Testis (tissue), 3 donors: Measurements from ENCODE around the gene OR11A1. TPM values are rescaled to one million over a fixed set of nuclear protein-coding genes. Genes with fewer than 3 reads are reported as not detected.
"Not testable (repeated sequence)": the region's sequence is repeated elsewhere in the genome, so short reads cannot be mapped to it uniquely, and the experiment has no call there.

ENCODE experiments used
- DNase-seq: peaks from one replicate; pipeline ENCODE4 v3.0.0-alpha.2; 2019
- H3K27ac ChIP-seq, 2 donors: fragments of 200-600 bp; sonication (generic); one replicate each; pipeline ENCODE4 v1.5.1; 2019
- H3K27me3 ChIP-seq: fragments of 200-600 bp; sonication (generic); one replicate; pipeline ENCODE4 v1.5.1; 2019
- H3K36me3 ChIP-seq: fragments of 200-600 bp; sonication (generic); one replicate; pipeline ENCODE4 v1.5.1; 2017; ENCODE audit warnings: low read depth; ENCODE audit errors: missing control alignments
- H3K4me1 ChIP-seq: fragments of 200-600 bp; sonication (generic); one replicate; pipeline ENCODE4 v1.5.1; 2019
- H3K4me3 ChIP-seq, 2 donors: fragments of 200-600 bp; sonication (generic); one replicate each; pipeline ENCODE4 v1.5.1; 2017 to 2019
- H3K9me3 ChIP-seq: fragments of 200-600 bp; sonication (generic); one replicate; pipeline ENCODE4 v1.5.1; 2017
- POLR2A ChIP-seq: fragments of 450-650 bp; IDR thresholded peaks from one replicate; pipeline ENCODE4 v1.6.1; 2017; ENCODE audit warnings: antibody characterized with exemption, mild to moderate bottlenecking, moderate library complexity
- WGBS, 2 donors: methylation state at CpG; one replicate each; pipeline ENCODE4 v1.1.5; 2018; 5-methylcytosine and 5-hydroxymethylcytosine counted together
- intact Hi-C: fragments of 100-400 bp; cut with DNase I; formaldehyde crosslinking; loops from one replicate; pipeline ENCODE4 v1.15.1; 2023; ENCODE audit warnings: low total_unique reads
- polyA plus RNA-seq: library from polyadenylated mRNA; stranded (reverse); fragments of 350-450 nt; fragmentation: Illumina TruSeq; extraction: RNeasy Lipid Tissue Mini Kit (QIAGEN cat#74804); gene quantifications from one replicate; pipeline ENCODE4 v1.2.3, GENCODE V29; 2014; ENCODE audit warnings: low read depth, low replicate concordance; ENCODE audit not compliant: insufficient read depth
- total RNA-seq, 2 donors: library from RNA; depleted of rRNA; stranded (reverse); fragments of >200 nt; gene quantifications; one replicate each; pipeline ENCODE4 v1.2.3, GENCODE V29; 2016
- TF ChIP-seq, protein P1 (sequence below), 3 experiments: fragments of 450-650 bp in 2 of 3; fragments of 200-600 bp in 1 of 3; sonication (generic) in 1 of 3; IDR thresholded peaks; one replicate each; pipeline ENCODE4 v1.5.1; 2016 to 2019; ENCODE audit warnings: antibody characterized with exemption in 3 of 3, mild to moderate bottlenecking in 2 of 3, moderate library complexity in 1 of 3

Gene OR11A1
- total and polyA plus RNA-seq, 3 donors from 2014 or later = 0.13 to 0.71 (median 0.19) TPM

DNA sequence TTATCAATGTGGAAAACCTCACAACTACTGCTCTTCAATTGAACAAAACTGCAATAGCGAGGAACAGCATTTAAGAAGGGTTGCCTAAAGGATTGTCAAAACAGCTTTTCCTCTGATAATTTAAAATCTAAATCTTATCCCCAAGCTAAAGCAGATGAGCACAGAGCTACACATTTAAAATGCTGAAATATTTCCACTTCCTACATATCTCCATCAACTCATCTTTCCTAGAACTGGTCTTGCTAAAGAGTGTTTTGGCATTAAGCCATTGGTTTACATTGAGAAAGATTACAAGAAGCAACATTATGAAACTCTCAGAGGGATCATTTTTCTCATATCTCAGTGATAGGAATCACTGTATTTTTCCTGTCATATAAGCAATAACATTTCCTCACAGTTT lies 14.2 kb downstream of the OR11A1 start:
- Histone ChIP-seq H3K9me3 (no peaks in the 10 kb centered on the region), H3K4me3 (no peak overlapping the region), H3K27me3 (no peaks in the 10 kb centered on the region), H3K4me1 (no peaks in the 10 kb centered on the region), H3K27ac (no peak overlapping the region), H3K36me3 (no peaks in the 10 kb centered on the region)
- 86 to 91% methylated on average over 1 of the region's 1 CpG for WGBS, 2 donors
- TF ChIP-seq POLR2A = no peak
- TF ChIP-seq, protein P1, sequence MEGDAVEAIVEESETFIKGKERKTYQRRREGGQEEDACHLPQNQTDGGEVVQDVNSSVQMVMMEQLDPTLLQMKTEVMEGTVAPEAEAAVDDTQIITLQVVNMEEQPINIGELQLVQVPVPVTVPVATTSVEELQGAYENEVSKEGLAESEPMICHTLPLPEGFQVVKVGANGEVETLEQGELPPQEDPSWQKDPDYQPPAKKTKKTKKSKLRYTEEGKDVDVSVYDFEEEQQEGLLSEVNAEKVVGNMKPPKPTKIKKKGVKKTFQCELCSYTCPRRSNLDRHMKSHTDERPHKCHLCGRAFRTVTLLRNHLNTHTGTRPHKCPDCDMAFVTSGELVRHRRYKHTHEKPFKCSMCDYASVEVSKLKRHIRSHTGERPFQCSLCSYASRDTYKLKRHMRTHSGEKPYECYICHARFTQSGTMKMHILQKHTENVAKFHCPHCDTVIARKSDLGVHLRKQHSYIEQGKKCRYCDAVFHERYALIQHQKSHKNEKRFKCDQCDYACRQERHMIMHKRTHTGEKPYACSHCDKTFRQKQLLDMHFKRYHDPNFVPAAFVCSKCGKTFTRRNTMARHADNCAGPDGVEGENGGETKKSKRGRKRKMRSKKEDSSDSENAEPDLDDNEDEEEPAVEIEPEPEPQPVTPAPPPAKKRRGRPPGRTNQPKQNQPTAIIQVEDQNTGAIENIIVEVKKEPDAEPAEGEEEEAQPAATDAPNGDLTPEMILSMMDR (IDR thresholded peaks at IDR 0.05) = no peak
- intact Hi-C loops = no loop called here
- no peak for DNase-seq

DNA sequence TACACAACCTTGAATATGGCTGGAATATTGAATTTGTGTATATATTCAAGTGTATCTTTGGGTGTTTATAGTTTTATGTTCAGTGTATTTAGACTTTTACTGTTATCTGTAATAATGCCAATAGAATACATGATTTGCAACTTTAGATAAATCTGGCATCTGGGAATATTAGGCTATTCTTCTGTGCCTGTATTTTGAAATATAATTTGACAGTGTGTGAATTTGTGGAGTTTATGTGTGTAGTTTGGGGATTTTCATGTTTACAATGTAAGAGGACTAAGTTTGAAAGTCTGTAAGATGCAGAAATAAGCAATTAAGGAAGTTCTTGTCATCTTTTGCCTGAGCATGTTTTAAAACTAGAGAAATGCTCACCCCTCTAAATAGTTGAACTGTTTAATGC lies 17.9 kb downstream of the OR11A1 start, which contains the start of gene OR10C1:
Gene OR10C1, plus strand, starts transcription at position 301 of the 400 bp plus-strand sequence. CDS start 710 bp downstream, outside the sequence.
- H3K4me1 ChIP-seq = no peaks in the 10 kb centered on the region
- H3K27me3 ChIP-seq = no peaks in the 10 kb centered on the region
- H3K4me3 ChIP-seq = no peak within 1 kb of the TSS
- intact Hi-C loops = no loop called here
- no peak for TF ChIP-seq POLR2A
- TF ChIP-seq, protein P1 (IDR thresholded peaks at IDR 0.05) = no peak
- H3K9me3 ChIP-seq = no peaks in the 10 kb centered on the region
- H3K36me3 ChIP-seq = no peaks in the 10 kb centered on the region
- no peak for DNase-seq
- H3K27ac ChIP-seq = no peak within 1 kb of the TSS

DNA sequence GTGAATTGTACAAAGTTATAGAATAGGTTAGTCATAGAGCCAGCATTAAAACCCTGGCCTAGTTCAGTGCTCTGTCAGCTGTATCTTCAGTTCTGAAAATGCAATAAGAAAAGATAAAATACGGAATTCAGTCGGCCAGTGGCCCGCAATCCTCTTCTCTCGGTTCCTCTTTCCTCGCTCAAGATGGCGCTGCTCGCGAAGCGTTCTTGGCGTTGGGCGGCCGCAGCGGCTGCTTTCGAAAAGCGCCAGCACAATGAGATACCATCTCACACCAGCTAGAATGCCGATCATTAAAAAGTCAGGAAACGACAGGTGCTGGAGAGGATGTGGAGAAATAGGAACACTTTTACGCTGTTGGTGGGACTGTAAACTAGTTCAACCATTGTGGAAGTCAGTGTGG lies 20.1 kb downstream of the OR11A1 start:
- intact Hi-C loops, H3K9me3 ChIP-seq: not testable (repeated sequence)

DNA sequence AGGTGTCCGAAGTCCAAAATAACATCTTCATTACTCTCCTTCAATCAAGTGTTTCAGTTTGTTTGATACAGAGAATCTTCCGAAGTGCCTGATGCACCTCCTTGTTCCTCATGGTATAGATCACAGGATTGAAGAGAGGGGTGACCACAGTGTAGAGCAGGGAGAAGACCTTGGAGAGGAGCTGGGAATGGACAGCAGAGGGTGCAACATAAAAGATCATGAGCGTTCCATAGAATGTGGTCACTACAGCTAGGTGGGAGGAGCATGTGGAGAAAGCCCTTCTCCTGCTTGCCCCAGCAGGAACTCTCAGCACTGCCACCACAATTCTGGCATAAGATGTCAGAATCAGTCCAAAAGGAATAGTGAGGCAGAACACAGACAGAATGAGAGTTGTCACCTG lies 30.2 kb downstream of the OR11A1 start:
- no peak for DNase-seq
- intact Hi-C loops = no loop called here
- H3K36me3 ChIP-seq = no peaks in the 10 kb centered on the region
- no peak overlapping the region for H3K27ac ChIP-seq
- 85 to 91% methylated on average over 3 of the region's 3 CpGs for WGBS, 2 donors
- TF ChIP-seq POLR2A = no peak
- TF ChIP-seq, protein P1 (IDR thresholded peaks at IDR 0.05) = no peak
- H3K4me3 ChIP-seq = no peak overlapping the region
- H3K4me1 ChIP-seq = no peaks in the 10 kb centered on the region
- H3K27me3 ChIP-seq = no peaks in the 10 kb centered on the region
- H3K9me3 ChIP-seq = no peaks in the 10 kb centered on the region

More for the DNA sequence above, 20.1 kb downstream of the OR11A1 start:
- H3K27ac ChIP-seq, H3K4me3 ChIP-seq, H3K27me3 ChIP-seq, H3K4me1 ChIP-seq, H3K36me3 ChIP-seq: not testable (repeated sequence)
- DNase-seq = peak; percentile 21
- WGBS, 2 donors = 34 to 64% methylated on average over 18 of the region's 18 CpGs

DNA sequence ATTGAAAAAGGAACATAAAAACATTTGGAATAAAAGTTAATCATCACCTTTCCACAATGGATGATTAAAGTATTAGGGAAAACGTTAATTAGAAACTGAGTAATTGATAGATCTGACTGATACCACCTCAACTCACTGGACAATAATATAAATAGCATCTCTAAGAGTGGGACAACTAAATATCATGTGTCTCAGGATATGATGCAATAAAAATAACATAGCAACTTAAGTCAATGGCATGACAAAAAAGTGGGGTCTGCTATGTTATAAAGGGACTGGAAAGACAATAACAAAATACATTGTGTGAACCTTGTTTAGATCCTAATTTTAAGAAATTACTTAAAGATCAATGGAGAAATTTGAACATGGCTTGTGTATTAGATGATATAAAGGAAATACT lies 31.8 kb downstream of the OR11A1 start:
- H3K4me1 ChIP-seq = no peaks in the 10 kb centered on the region
- no peaks in the 10 kb centered on the region for H3K9me3 ChIP-seq
- no peaks in the 10 kb centered on the region for H3K27me3 ChIP-seq
- 48 to 66% methylated on average over 1 of the region's 1 CpG for WGBS, 2 donors
- H3K4me3 ChIP-seq = no peak overlapping the region
- DNase-seq = no peak
- TF ChIP-seq POLR2A = no peak
- TF ChIP-seq, protein P1 (IDR thresholded peaks at IDR 0.05) = no peak
- H3K27ac ChIP-seq = no peak overlapping the region
- H3K36me3 ChIP-seq = no peaks in the 10 kb centered on the region
- intact Hi-C loops = no loop called here
